GM23338 (cell line): ENCODE data around the gene IL17REL. TPM values are rescaled to one million over a fixed set of nuclear protein-coding genes. Genes with fewer than 3 reads are reported as not detected.

Source experiments
- ATAC-seq: fragments of 200-7000 bp; cut with Tn5 transposase; 3 replicates; pipeline ENCODE4 v1.9.1; 2020
- DNase-seq: peaks from one replicate; pipeline ENCODE4 v3.0.0-alpha.2; 2015; ENCODE audit warnings: low spot score
- H2AFZ ChIP-seq: fragments of 200-600 bp; sonication (generic); 2 replicates; pipeline ENCODE4 v1.8.0; 2016; ENCODE audit warnings: antibody characterized with exemption, mild to moderate bottlenecking, moderate library complexity
- H3F3A ChIP-seq: fragments of 200-600 bp; sonication (generic); replicated peaks from 2 replicates; pipeline ENCODE4 v1.8.0; 2017; ENCODE audit warnings: antibody characterized with exemption, mixed run types, low read depth
- H3K27ac ChIP-seq: fragments of 200-600 bp; sonication (generic); 2 replicates; pipeline ENCODE4 v1.6.1; 2016; ENCODE audit warnings: low read depth
- H3K27me3 ChIP-seq: fragments of 200-600 bp; sonication (generic); 2 replicates; pipeline ENCODE4 v1.8.0; 2016; ENCODE audit warnings: mild to moderate bottlenecking, mixed run types, moderate library complexity; ENCODE audit not compliant: insufficient read depth
- H3K36me3 ChIP-seq: fragments of 200-600 bp; sonication (generic); 2 replicates; pipeline ENCODE4 v1.8.0; 2016; ENCODE audit warnings: mild to moderate bottlenecking; ENCODE audit not compliant: insufficient read depth
- H3K4me1 ChIP-seq: fragments of 200-600 bp; sonication (generic); 2 replicates; pipeline ENCODE4 v1.8.0; 2016; ENCODE audit warnings: mild to moderate bottlenecking, moderate library complexity; ENCODE audit not compliant: insufficient read depth
- H3K4me2 ChIP-seq: fragments of 200-600 bp; sonication (generic); 2 replicates; pipeline ENCODE4 v1.7.1; 2017; ENCODE audit warnings: mixed run types
- H3K4me3 ChIP-seq: fragments of 200-600 bp; sonication (generic); 2 replicates; pipeline ENCODE4 v1.6.1; 2016; ENCODE audit warnings: mixed run types
- H3K79me2 ChIP-seq: fragments of 200-600 bp; sonication (generic); replicated peaks from 2 replicates; pipeline ENCODE4 v1.8.0; 2017; ENCODE audit warnings: mild to moderate bottlenecking; ENCODE audit not compliant: insufficient read depth
- H3K9me2 ChIP-seq: fragments of 200-600 bp; sonication (generic); 2 replicates; pipeline ENCODE4 v1.8.0; 2017; ENCODE audit not compliant: insufficient read depth
- H4K20me1 ChIP-seq: fragments of 200-600 bp; sonication (generic); replicated peaks from 2 replicates; pipeline ENCODE4 v1.8.0; 2017; ENCODE audit warnings: mild to moderate bottlenecking; ENCODE audit not compliant: insufficient read depth
- H3K27ac Mint-ChIP-seq: 2 replicates; pipeline ENCODE4 v1.8.0; 2020; ENCODE audit warnings: inconsistent platforms, mild to moderate bottlenecking, moderate library complexity, mixed read lengths
- H3K27me3 Mint-ChIP-seq: 3 replicates; pipeline ENCODE4 v1.8.0; 2022; ENCODE audit warnings: low read depth, mild to moderate bottlenecking, moderate library complexity, mixed read lengths, inconsistent platforms; ENCODE audit not compliant: insufficient read depth, poor library complexity
- H3K36me3 Mint-ChIP-seq: 3 replicates; pipeline ENCODE4 v1.8.0; 2021; ENCODE audit warnings: low read depth, mild to moderate bottlenecking, inconsistent platforms, moderate library complexity, mixed read lengths
- H3K4me1 Mint-ChIP-seq: 3 replicates; pipeline ENCODE4 v1.8.0; 2020; ENCODE audit warnings: mild to moderate bottlenecking, inconsistent platforms, mixed read lengths
- H3K4me3 Mint-ChIP-seq: 3 replicates; pipeline ENCODE4 v1.8.0; 2021; ENCODE audit warnings: moderate library complexity, mild to moderate bottlenecking, inconsistent platforms, mixed read lengths
- H3K9me3 Mint-ChIP-seq: 3 replicates; pipeline ENCODE4 v1.8.0; 2020; ENCODE audit warnings: moderate library complexity, mild to moderate bottlenecking, inconsistent platforms, mixed read lengths
- CREB1 ChIP-seq: fragments of 250-450 bp; sonication (Bioruptor Pico); IDR thresholded peaks from 2 replicates; pipeline ENCODE4 v1.5.0; 2020; ENCODE audit warnings: low read depth, mild to moderate bottlenecking, moderate library complexity
- EZH2 ChIP-seq: fragments of 200-600 bp; sonication (generic); IDR thresholded peaks from one replicate; pipeline ENCODE4 v1.8.0; 2017; ENCODE audit warnings: antibody characterized with exemption, mild to moderate bottlenecking, low read depth; ENCODE audit not compliant: unreplicated experiment
- EZH2phosphoT487 ChIP-seq: fragments of 200-600 bp; sonication (generic); IDR thresholded peaks from one replicate; pipeline ENCODE4 v1.8.1; 2018; ENCODE audit warnings: antibody characterized with exemption; ENCODE audit not compliant: unreplicated experiment
- JUNB ChIP-seq: IDR thresholded peaks from one replicate; pipeline ENCODE4 v1.6.1; 2016; ENCODE audit warnings: antibody characterized with exemption; ENCODE audit not compliant: unreplicated experiment
- NANOG ChIP-seq: IDR thresholded peaks from 2 replicates; pipeline ENCODE4 v1.6.1; 2016; ENCODE audit warnings: antibody characterized with exemption, borderline replicate concordance
- POLR2AphosphoS5 ChIP-seq: IDR thresholded peaks from 2 replicates; pipeline ENCODE4 v1.6.1; 2016; ENCODE audit warnings: antibody characterized with exemption, low read depth
- STAT1 ChIP-seq: IDR thresholded peaks from one replicate; pipeline ENCODE4 v1.6.1; 2016; ENCODE audit warnings: antibody characterized with exemption; ENCODE audit not compliant: unreplicated experiment
- ZNF114 ChIP-seq: fragments of 250-450 bp; sonication (Bioruptor Pico); IDR thresholded peaks from 2 replicates; pipeline ENCODE4 v1.5.0; 2020; ENCODE audit warnings: mild to moderate bottlenecking, moderate library complexity
- ZNF331 ChIP-seq: fragments of 250-450 bp; sonication (Bioruptor Pico); IDR thresholded peaks from 2 replicates; pipeline ENCODE4 v1.5.0; 2020; ENCODE audit warnings: low read depth, mild to moderate bottlenecking, moderate library complexity
- polyA plus RNA-seq: library from polyadenylated mRNA; unstranded; fragments of >200 nt; fragmentation: Nextera tagmentation; extraction: Ambion mirVana; gene quantifications from 2 replicates; pipeline ENCODE4 v1.2.1, GENCODE V29; 2016
- total RNA-seq: library from RNA; depleted of rRNA; stranded (reverse); fragments of >200 nt; shearing (Covaris generic); gene quantifications from 2 replicates; pipeline ENCODE4 v1.2.3, GENCODE V29; 2014
- TF ChIP-seq, protein P1 (sequence below): IDR thresholded peaks from one replicate; pipeline ENCODE4 v1.6.1; 2018; ENCODE audit warnings: antibody characterized with exemption; ENCODE audit not compliant: unreplicated experiment
- TF ChIP-seq, protein P2 (sequence below): fragments of 250-450 bp; sonication (Bioruptor Pico); IDR thresholded peaks from 2 replicates; pipeline ENCODE4 v1.5.0; 2020; ENCODE audit warnings: mild to moderate bottlenecking, moderate library complexity
- TF ChIP-seq, protein P3 (sequence below), 2 experiments: fragments of 200-600 bp in 1 of 2; sonication (generic) in 1 of 2; conservative IDR thresholded peaks; 2 replicates each; pipeline versions ENCODE4 v1.5.1 to v1.6.1; 2016 to 2017; ENCODE audit warnings: antibody characterized with exemption in 2 of 2, low read depth in 2 of 2, mild to moderate bottlenecking in 2 of 2, moderate library complexity in 1 of 2
- TF ChIP-seq, protein P4 (sequence below): IDR thresholded peaks from 2 replicates; pipeline ENCODE4 v1.6.1; 2016; ENCODE audit warnings: antibody characterized with exemption

The IL17REL gene
- total and polyA plus RNA-seq, 2 experiments from 2014 or later, result 0.31 TPM; not detected in 1

DNA sequence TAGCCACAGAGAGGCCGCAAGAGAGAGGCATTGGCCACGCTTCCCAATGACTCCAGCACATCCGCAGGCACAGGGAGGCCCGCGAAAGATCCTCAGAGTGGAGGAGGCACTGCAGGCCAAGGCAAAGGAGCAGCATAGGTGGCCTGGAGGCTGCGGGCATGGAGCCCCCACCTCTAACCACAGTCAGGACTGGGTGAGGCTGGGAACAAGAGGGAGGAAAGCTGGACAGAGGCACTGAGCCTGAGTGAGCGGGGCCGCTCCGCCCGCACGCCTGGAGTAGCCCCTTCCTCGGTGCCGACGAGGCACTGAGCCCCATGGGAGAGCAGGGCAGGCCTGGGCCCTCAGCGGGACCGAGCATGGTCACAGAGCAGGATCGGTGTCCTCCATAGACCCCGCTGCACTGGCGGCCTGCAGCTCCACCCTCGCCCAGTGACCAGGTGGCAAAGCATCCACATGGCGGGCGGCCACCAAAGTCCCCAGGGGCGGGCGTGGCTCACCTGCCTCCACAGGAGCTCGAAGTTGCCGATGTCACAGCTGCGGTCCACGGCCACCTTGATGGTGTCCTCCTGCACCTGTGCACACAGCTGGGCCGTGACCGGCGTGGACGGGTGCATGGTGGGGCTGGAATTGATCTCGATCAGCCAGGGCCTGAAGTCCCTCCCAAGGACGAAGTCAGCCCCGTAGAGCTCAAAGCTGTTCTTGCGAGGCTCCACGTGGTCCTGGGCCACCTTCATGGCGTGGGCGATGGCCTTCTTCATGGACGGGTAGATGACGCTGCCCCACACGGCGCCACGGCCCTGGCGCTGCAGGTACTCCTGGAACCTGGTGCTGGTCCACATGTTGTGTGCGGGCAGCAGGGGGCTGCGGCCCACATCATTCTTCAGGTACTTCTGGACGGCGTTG is 18.9 kb upstream of the IL17REL start:
- Histone ChIP-seq H3K4me1 (no peaks in the 10 kb centered on the region), H3K79me2 (no peaks in the 10 kb centered on the region), H3K36me3 (no peaks in the 10 kb centered on the region), H3K27me3 (peaks cover 17% of the 10 kb centered on the region; the same call in 1 of the 2 replicates), H3K4me3 (no peak overlapping the region), H3K4me2 (no peak overlapping the region), H4K20me1 (no peaks in the 10 kb centered on the region), H3K27ac (no peak overlapping the region), H3K9me2 (no peaks in the 10 kb centered on the region), H3F3A (no peaks in the 10 kb centered on the region), H2AFZ (no peak overlapping the region)
- peaks cover 18% of the 10 kb centered on the region for H3K27me3 Mint-ChIP-seq
- H3K9me3 Mint-ChIP-seq, result no peaks in the 10 kb centered on the region
- TF ChIP-seq, protein P1, sequence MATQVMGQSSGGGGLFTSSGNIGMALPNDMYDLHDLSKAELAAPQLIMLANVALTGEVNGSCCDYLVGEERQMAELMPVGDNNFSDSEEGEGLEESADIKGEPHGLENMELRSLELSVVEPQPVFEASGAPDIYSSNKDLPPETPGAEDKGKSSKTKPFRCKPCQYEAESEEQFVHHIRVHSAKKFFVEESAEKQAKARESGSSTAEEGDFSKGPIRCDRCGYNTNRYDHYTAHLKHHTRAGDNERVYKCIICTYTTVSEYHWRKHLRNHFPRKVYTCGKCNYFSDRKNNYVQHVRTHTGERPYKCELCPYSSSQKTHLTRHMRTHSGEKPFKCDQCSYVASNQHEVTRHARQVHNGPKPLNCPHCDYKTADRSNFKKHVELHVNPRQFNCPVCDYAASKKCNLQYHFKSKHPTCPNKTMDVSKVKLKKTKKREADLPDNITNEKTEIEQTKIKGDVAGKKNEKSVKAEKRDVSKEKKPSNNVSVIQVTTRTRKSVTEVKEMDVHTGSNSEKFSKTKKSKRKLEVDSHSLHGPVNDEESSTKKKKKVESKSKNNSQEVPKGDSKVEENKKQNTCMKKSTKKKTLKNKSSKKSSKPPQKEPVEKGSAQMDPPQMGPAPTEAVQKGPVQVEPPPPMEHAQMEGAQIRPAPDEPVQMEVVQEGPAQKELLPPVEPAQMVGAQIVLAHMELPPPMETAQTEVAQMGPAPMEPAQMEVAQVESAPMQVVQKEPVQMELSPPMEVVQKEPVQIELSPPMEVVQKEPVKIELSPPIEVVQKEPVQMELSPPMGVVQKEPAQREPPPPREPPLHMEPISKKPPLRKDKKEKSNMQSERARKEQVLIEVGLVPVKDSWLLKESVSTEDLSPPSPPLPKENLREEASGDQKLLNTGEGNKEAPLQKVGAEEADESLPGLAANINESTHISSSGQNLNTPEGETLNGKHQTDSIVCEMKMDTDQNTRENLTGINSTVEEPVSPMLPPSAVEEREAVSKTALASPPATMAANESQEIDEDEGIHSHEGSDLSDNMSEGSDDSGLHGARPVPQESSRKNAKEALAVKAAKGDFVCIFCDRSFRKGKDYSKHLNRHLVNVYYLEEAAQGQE, result no peak
- TF ChIP-seq STAT1, result no peak
- TF ChIP-seq, protein P2, sequence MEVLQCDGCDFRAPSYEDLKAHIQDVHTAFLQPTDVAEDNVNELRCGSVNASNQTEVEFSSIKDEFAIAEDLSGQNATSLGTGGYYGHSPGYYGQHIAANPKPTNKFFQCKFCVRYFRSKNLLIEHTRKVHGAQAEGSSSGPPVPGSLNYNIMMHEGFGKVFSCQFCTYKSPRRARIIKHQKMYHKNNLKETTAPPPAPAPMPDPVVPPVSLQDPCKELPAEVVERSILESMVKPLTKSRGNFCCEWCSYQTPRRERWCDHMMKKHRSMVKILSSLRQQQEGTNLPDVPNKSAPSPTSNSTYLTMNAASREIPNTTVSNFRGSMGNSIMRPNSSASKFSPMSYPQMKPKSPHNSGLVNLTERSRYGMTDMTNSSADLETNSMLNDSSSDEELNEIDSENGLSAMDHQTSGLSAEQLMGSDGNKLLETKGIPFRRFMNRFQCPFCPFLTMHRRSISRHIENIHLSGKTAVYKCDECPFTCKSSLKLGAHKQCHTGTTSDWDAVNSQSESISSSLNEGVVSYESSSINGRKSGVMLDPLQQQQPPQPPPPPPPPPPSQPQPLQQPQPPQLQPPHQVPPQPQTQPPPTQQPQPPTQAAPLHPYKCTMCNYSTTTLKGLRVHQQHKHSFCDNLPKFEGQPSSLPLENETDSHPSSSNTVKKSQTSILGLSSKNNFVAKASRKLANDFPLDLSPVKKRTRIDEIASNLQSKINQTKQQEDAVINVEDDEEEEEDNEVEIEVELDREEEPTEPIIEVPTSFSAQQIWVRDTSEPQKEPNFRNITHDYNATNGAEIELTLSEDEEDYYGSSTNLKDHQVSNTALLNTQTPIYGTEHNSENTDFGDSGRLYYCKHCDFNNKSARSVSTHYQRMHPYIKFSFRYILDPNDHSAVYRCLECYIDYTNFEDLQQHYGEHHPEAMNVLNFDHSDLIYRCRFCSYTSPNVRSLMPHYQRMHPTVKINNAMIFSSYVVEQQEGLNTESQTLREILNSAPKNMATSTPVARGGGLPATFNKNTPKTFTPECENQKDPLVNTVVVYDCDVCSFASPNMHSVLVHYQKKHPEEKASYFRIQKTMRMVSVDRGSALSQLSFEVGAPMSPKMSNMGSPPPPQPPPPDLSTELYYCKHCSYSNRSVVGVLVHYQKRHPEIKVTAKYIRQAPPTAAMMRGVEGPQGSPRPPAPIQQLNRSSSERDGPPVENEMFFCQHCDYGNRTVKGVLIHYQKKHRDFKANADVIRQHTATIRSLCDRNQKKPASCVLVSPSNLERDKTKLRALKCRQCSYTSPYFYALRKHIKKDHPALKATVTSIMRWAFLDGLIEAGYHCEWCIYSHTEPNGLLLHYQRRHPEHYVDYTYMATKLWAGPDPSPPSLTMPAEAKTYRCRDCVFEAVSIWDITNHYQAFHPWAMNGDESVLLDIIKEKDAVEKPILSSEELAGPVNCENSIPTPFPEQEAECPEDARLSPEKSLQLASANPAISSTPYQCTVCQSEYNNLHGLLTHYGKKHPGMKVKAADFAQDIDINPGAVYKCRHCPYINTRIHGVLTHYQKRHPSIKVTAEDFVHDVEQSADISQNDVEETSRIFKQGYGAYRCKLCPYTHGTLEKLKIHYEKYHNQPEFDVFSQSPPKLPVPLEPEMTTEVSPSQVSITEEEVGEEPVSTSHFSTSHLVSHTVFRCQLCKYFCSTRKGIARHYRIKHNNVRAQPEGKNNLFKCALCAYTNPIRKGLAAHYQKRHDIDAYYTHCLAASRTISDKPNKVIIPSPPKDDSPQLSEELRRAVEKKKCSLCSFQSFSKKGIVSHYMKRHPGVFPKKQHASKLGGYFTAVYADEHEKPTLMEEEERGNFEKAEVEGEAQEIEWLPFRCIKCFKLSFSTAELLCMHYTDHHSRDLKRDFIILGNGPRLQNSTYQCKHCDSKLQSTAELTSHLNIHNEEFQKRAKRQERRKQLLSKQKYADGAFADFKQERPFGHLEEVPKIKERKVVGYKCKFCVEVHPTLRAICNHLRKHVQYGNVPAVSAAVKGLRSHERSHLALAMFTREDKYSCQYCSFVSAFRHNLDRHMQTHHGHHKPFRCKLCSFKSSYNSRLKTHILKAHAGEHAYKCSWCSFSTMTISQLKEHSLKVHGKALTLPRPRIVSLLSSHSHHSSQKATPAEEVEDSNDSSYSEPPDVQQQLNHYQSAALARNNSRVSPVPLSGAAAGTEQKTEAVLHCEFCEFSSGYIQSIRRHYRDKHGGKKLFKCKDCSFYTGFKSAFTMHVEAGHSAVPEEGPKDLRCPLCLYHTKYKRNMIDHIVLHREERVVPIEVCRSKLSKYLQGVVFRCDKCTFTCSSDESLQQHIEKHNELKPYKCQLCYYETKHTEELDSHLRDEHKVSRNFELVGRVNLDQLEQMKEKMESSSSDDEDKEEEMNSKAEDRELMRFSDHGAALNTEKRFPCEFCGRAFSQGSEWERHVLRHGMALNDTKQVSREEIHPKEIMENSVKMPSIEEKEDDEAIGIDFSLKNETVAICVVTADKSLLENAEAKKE (CRISPR knock-in tag), result no peak
- no peak for TF ChIP-seq JUNB
- TF ChIP-seq NANOG, result no peak
- no peak for TF ChIP-seq EZH2
- TF ChIP-seq ZNF114 (CRISPR knock-in tag), result no peak
- TF ChIP-seq, protein P3, sequence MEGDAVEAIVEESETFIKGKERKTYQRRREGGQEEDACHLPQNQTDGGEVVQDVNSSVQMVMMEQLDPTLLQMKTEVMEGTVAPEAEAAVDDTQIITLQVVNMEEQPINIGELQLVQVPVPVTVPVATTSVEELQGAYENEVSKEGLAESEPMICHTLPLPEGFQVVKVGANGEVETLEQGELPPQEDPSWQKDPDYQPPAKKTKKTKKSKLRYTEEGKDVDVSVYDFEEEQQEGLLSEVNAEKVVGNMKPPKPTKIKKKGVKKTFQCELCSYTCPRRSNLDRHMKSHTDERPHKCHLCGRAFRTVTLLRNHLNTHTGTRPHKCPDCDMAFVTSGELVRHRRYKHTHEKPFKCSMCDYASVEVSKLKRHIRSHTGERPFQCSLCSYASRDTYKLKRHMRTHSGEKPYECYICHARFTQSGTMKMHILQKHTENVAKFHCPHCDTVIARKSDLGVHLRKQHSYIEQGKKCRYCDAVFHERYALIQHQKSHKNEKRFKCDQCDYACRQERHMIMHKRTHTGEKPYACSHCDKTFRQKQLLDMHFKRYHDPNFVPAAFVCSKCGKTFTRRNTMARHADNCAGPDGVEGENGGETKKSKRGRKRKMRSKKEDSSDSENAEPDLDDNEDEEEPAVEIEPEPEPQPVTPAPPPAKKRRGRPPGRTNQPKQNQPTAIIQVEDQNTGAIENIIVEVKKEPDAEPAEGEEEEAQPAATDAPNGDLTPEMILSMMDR (conservative IDR thresholded peaks at IDR 0.05; ENCODE audit: low read depth in 2 of 2), result no peak
- no peak for TF ChIP-seq ZNF331 (CRISPR knock-in tag)
- TF ChIP-seq EZH2phosphoT487, result no peak
- no peak for TF ChIP-seq CREB1 (CRISPR knock-in tag)
- TF ChIP-seq, protein P4, sequence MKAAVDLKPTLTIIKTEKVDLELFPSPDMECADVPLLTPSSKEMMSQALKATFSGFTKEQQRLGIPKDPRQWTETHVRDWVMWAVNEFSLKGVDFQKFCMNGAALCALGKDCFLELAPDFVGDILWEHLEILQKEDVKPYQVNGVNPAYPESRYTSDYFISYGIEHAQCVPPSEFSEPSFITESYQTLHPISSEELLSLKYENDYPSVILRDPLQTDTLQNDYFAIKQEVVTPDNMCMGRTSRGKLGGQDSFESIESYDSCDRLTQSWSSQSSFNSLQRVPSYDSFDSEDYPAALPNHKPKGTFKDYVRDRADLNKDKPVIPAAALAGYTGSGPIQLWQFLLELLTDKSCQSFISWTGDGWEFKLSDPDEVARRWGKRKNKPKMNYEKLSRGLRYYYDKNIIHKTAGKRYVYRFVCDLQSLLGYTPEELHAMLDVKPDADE, result no peak
- TF ChIP-seq POLR2AphosphoS5, result no peak
- H3K36me3 Mint-ChIP-seq, result no peaks in the 10 kb centered on the region
- no peak overlapping the region for H3K27ac Mint-ChIP-seq
- DNase-seq, result no peak
- ATAC-seq, result no peak
- H3K4me3 Mint-ChIP-seq, result no peak overlapping the region
- H3K4me1 Mint-ChIP-seq, result no peaks in the 10 kb centered on the region
